Endothelial cell of umbilical vein (primary cell): ENCODE results near the gene DENND5B. TPM values are rescaled to one million over a fixed set of nuclear protein-coding genes. Genes with fewer than 3 reads are reported as not detected.

Experiments used
- BruUV-seq: library from RNA; stranded (reverse); fragments of 400-500 nt; replicated peaks from 2 replicates; lab custom pipeline; 2021; lab: Mats Ljungman, UMichigan
- CTCF ChIA-PET: fragments of 300-600, 350-600 bp; sonication (Branson Sonifier 250); formaldehyde crosslinking; loops from one replicate; lab custom pipeline; 2021; ENCODE audit warnings: antibody characterized with exemption, inconsistent platforms; lab: Charles Lee
- POLR2A ChIA-PET: fragments of 300-600, 350-600 bp; sonication (Branson Sonifier 250); formaldehyde crosslinking; loops from one replicate; lab custom pipeline; 2021; ENCODE audit warnings: antibody characterized with exemption, inconsistent platforms; lab: Charles Lee
- DNase-seq: peaks from one replicate; pipeline ENCODE4 v3.0.0-alpha.2; 2011; ENCODE audit warnings: low read depth, low spot score
- FAIRE-seq: peaks from 2 replicates; lab custom pipeline; 2011; peaks lifted over from hg19 to GRCh38; lab: Jason Lieb, UNC
- H2AFZ ChIP-seq: 2 replicates; pipeline ENCODE4 v1.6.0; 2012; ENCODE audit warnings: low read depth, low read length, control low read depth, inconsistent platforms
- H3K27ac ChIP-seq: 2 replicates; pipeline ENCODE4 v1.5.1; 2011; ENCODE audit warnings: low read depth, mild to moderate bottlenecking, control low read depth, low read length, moderate library complexity; ENCODE audit not compliant: insufficient read depth
- H3K27me3 ChIP-seq, 2 experiments: 2 replicates each; pipeline versions ENCODE4 v1.6.0 to v1.6.1; 2011; ENCODE audit warnings: low read length in 2 of 2, mixed read lengths in 1 of 2; ENCODE audit not compliant: control insufficient read depth in 2 of 2, insufficient read depth in 2 of 2
- H3K36me3 ChIP-seq, 2 experiments: 2 replicates in 1 of 2; 3 replicates in 1 of 2; pipeline ENCODE4 v1.5.1; 2011; ENCODE audit warnings: low read length in 2 of 2, mild to moderate bottlenecking in 1 of 2, moderate library complexity in 1 of 2; ENCODE audit not compliant: control insufficient read depth in 2 of 2, insufficient read depth in 2 of 2; ENCODE audit errors: extremely low read depth in 1 of 2
- H3K4me1 ChIP-seq: 3 replicates; pipeline ENCODE4 v1.5.1; 2011; ENCODE audit warnings: mild to moderate bottlenecking, low read length; ENCODE audit not compliant: control insufficient read depth, insufficient read depth; ENCODE audit errors: extremely low read depth
- H3K4me2 ChIP-seq: 2 replicates; pipeline ENCODE4 v1.6.1; 2011; ENCODE audit warnings: low read length, control low read depth, mixed read lengths; ENCODE audit not compliant: insufficient read depth
- H3K4me3 ChIP-seq, 3 experiments: fragments of 200-600 bp in 1 of 3; sonication (generic), shearing (Covaris generic) in 1 of 3; replicated peaks in 1 of 3; 2 replicates each; pipeline ENCODE4 v1.5.1; 2011 to 2016; ENCODE audit warnings: control low read depth in 3 of 3, low read length in 3 of 3, mild to moderate bottlenecking in 2 of 3, inconsistent platforms in 1 of 3, low read depth in 1 of 3, moderate library complexity in 1 of 3; ENCODE audit not compliant: insufficient read depth in 1 of 3
- H3K79me2 ChIP-seq: 2 replicates; pipeline ENCODE4 v1.6.0; 2012; ENCODE audit warnings: low read length, inconsistent platforms; ENCODE audit not compliant: control insufficient read depth, insufficient read depth
- H3K9ac ChIP-seq: replicated peaks from 2 replicates; pipeline ENCODE3; 2011; ENCODE audit warnings: low read length, control low read depth; ENCODE audit not compliant: insufficient read depth; ENCODE audit errors: extremely low read depth
- H3K9me1 ChIP-seq: replicated peaks from 3 replicates; pipeline ENCODE4 v1.6.0; 2011; ENCODE audit warnings: mild to moderate bottlenecking, low read length; ENCODE audit not compliant: control insufficient read depth, insufficient read depth; ENCODE audit errors: extremely low read depth
- H3K9me3 ChIP-seq: replicated peaks from 2 replicates; pipeline ENCODE4 v1.5.1; 2012; ENCODE audit warnings: low read length, inconsistent platforms; ENCODE audit not compliant: control insufficient read depth, insufficient read depth
- H4K20me1 ChIP-seq: replicated peaks from 2 replicates; pipeline ENCODE3; 2011; ENCODE audit warnings: mild to moderate bottlenecking, low read length; ENCODE audit not compliant: control insufficient read depth, insufficient read depth; ENCODE audit errors: extremely low read depth
- EZH2 ChIP-seq: IDR thresholded peaks from 2 replicates; pipeline ENCODE4 v1.6.1; 2012; ENCODE audit warnings: borderline replicate concordance, low read depth, mild to moderate bottlenecking, moderate library complexity, low read length, inconsistent platforms; ENCODE audit not compliant: severe bottlenecking
- FOS ChIP-seq: IDR thresholded peaks from 2 replicates; pipeline ENCODE4 v1.6.1; 2011; ENCODE audit warnings: mild to moderate bottlenecking, low read length, moderate library complexity, borderline replicate concordance; ENCODE audit not compliant: insufficient read depth
- GATA2 ChIP-seq: IDR thresholded peaks from 2 replicates; pipeline ENCODE4 v1.7.0; 2011; ENCODE audit warnings: low read depth, mild to moderate bottlenecking, moderate library complexity, mixed read lengths, low read length; ENCODE audit not compliant: insufficient read length, insufficient read depth
- JUN ChIP-seq: IDR thresholded peaks from 2 replicates; pipeline ENCODE4 v1.6.1; 2011; ENCODE audit warnings: borderline replicate concordance, low read depth; ENCODE audit not compliant: insufficient read length, insufficient read depth
- MAX ChIP-seq: IDR thresholded peaks from 2 replicates; pipeline ENCODE4 v1.6.1; 2011; ENCODE audit not compliant: insufficient read depth, insufficient read length
- MYC ChIP-seq: IDR thresholded peaks from one replicate; pipeline ENCODE4 v1.6.1; 2011; ENCODE audit warnings: mild to moderate bottlenecking, low read depth, low read length
- POLR2A ChIP-seq: IDR thresholded peaks from 2 replicates; pipeline ENCODE4 v1.6.1; 2012; ENCODE audit warnings: low read depth, mild to moderate bottlenecking, control low read depth, low read length
- POLR2AphosphoS5 ChIP-seq: IDR thresholded peaks from 2 replicates; pipeline ENCODE4 v1.6.1; 2012; ENCODE audit warnings: low read depth, mild to moderate bottlenecking, control low read depth, low read length, moderate library complexity; ENCODE audit not compliant: insufficient read depth
- dilution Hi-C: fragments of 300-500 bp; cut with MboI; formaldehyde crosslinking; loops from one replicate; pipeline ENCODE4 v1.15.0; 2019; ENCODE audit warnings: low sequenced_read_pairs; ENCODE audit not compliant: extremely low pct_ligation_motif_present
- intact Hi-C: fragments of 100-400 bp; cut with micrococcal nuclease; formaldehyde crosslinking; loops from one replicate; pipeline ENCODE4 v1.10.0; 2022
- polyA plus RNA-seq, 4 experiments: library from polyadenylated mRNA; depleted of rRNA in 3 of 4; stranded (reverse) in 3 of 4; unstranded in 1 of 4; fragments of >200 nt; gene quantifications; 2 replicates each; pipeline versions ENCODE4 v1.2.1 to v1.2.3, GENCODE V29; 2011 to 2012; ENCODE audit warnings: missing spikeins in 1 of 4
- total RNA-seq: library from RNA; stranded (reverse); gene quantifications from 2 replicates; pipeline ENCODE4 v1.2.3, GENCODE V29; 2021
- TF ChIP-seq, protein P1 (sequence below), 2 donors: IDR thresholded peaks; 1 replicate in 1 of 2; 2 replicates in 1 of 2; pipeline ENCODE4 v1.5.1; 2011; ENCODE audit warnings: low read length in 2 of 2, mild to moderate bottlenecking in 2 of 2, moderate library complexity in 2 of 2, control low read depth in 1 of 2, inconsistent platforms in 1 of 2, low read depth in 1 of 2; ENCODE audit not compliant: insufficient read depth in 1 of 2; ENCODE audit errors: extremely low read depth in 1 of 2

DENND5B gene
- total and polyA plus RNA-seq, 2 donors (not counting 3 experiments of a cell fraction or from before 2014, with no cell fraction given) = 10.3 to 18.3 TPM

- Histone ChIP-seq H2AFZ (no peak overlapping the region), H3K9ac (no peak overlapping the region), H3K79me2 (no peaks in the 10 kb centered on the region), H3K27ac (no peak overlapping the region), H3K4me3 (no peak overlapping the region), H3K4me1 (peaks cover 3% of the 10 kb centered on the region), H3K36me3 (no peaks in the 10 kb centered on the region), H3K9me1 (no peaks in the 10 kb centered on the region), H3K9me3 (no peaks in the 10 kb centered on the region), H3K27me3 (no peaks in the 10 kb centered on the region), H4K20me1 (no peaks in the 10 kb centered on the region), H3K4me2 (no peak overlapping the region)
- TF ChIP-seq MYC = no peak
- no peak for TF ChIP-seq EZH2
- no peak for TF ChIP-seq POLR2A
- TF ChIP-seq POLR2AphosphoS5 = no peak
- no peak for TF ChIP-seq MAX
- no peak for TF ChIP-seq FOS
- TF ChIP-seq JUN = no peak
- TF ChIP-seq, protein P1, sequence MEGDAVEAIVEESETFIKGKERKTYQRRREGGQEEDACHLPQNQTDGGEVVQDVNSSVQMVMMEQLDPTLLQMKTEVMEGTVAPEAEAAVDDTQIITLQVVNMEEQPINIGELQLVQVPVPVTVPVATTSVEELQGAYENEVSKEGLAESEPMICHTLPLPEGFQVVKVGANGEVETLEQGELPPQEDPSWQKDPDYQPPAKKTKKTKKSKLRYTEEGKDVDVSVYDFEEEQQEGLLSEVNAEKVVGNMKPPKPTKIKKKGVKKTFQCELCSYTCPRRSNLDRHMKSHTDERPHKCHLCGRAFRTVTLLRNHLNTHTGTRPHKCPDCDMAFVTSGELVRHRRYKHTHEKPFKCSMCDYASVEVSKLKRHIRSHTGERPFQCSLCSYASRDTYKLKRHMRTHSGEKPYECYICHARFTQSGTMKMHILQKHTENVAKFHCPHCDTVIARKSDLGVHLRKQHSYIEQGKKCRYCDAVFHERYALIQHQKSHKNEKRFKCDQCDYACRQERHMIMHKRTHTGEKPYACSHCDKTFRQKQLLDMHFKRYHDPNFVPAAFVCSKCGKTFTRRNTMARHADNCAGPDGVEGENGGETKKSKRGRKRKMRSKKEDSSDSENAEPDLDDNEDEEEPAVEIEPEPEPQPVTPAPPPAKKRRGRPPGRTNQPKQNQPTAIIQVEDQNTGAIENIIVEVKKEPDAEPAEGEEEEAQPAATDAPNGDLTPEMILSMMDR (IDR thresholded peaks at IDR 0.05; ENCODE audit: extremely low read depth in 1 of 2, insufficient read depth in 1 of 2, low read depth in 1 of 2, low read length in 2 of 2) = no peak
- no peak for TF ChIP-seq GATA2
- intact Hi-C loops = no loop called here
- ChIA-PET POLR2A (no interaction called here), CTCF (interaction anchor here (0.6 kb wide), 1 partner anchor 93 kb away, joined by 3 read pairs; no protein-coding TSS in a partner anchor)
- dilution Hi-C loops = no loop called here
- DNase-seq (no peak), FAIRE-seq (no peak)
- BruUV-seq = no TSS peak
Observed at GRCh38 chr12:31485571-31485970, 105.4 kb downstream of the DENND5B start.
